ENCODE data around the gene ZNF432. TPM values are rescaled to one million over a fixed set of nuclear protein-coding genes. Genes with fewer than 3 reads are reported as not detected.

The ZNF432 gene
- total and polyA plus RNA-seq, 8 donors = 8.7 to 27.9 (median 24.5) TPM

DNA sequence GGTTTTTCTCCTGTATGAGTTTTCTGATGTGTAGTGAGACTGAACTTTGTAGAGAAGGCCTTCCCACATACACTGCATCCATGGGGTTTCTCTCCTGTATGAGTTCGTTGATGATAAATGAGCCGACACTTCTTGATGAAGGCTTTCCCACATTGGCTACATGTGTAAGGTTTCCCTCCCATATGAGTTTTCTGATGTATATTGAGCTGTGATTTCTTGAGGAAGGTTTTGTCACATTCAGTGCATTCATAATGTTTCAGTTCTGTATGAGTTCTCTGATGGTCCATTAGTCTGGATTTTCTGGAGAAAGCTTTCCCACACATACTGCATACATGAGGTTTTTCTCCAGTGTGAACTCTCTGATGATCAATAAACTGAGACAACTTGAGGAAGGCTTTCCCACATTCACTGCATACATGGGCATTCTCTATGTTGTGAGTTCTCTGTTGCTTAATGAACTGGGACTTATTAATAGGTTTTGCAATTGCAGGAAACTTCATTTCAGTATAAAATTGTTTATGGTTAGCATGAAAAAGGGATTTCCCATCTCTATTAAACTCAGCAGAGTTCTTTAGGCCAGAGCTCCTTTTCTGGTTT is 54.5 kb downstream of the ZNF432 start:
- ATAC-seq (no peak), DNase-seq (no peak)
- TF ChIP-seq, protein P1, sequence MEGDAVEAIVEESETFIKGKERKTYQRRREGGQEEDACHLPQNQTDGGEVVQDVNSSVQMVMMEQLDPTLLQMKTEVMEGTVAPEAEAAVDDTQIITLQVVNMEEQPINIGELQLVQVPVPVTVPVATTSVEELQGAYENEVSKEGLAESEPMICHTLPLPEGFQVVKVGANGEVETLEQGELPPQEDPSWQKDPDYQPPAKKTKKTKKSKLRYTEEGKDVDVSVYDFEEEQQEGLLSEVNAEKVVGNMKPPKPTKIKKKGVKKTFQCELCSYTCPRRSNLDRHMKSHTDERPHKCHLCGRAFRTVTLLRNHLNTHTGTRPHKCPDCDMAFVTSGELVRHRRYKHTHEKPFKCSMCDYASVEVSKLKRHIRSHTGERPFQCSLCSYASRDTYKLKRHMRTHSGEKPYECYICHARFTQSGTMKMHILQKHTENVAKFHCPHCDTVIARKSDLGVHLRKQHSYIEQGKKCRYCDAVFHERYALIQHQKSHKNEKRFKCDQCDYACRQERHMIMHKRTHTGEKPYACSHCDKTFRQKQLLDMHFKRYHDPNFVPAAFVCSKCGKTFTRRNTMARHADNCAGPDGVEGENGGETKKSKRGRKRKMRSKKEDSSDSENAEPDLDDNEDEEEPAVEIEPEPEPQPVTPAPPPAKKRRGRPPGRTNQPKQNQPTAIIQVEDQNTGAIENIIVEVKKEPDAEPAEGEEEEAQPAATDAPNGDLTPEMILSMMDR (IDR thresholded peaks at IDR 0.05) = no peak
- intact Hi-C loops (cut with DNase I) = no loop called here
- Histone ChIP-seq H3K36me3 (peaks cover 0 to 72% of the 10 kb centered on the region in 2 donors), H3K4me1 (no peaks in the 10 kb centered on the region), H3K9me3 (peaks cover 18 to 100% of the 10 kb centered on the region in 2 donors), H3K27ac (no peak overlapping the region), H3K4me3 (no peak overlapping the region), H3K27me3 (no peaks in the 10 kb centered on the region)

DNA sequence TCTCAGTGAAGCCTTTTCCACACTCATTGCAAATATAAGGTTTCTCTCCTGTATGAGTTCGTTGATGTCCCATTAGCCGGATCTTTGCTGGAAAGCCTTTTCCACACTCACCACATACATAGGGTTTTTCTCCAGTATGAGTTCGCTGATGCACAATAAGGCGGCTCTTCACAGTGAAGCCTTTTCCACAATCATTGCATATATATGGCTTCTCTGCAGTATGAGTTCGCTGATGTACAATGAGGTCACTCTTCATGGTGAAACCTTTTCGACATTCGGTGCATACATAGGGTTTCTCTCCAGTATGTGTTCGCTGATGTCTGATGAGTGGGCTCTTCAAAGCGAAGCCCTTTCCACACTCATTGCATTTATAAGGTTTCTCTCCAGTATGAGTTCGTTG is 55.2 kb downstream of the ZNF432 start:
- Histone ChIP-seq H3K9me3 (peaks cover 18 to 100% of the 10 kb centered on the region in 2 donors), H3K4me1 (no peaks in the 10 kb centered on the region), H3K4me3 (no peak overlapping the region), H3K27me3 (no peaks in the 10 kb centered on the region), H3K36me3 (peaks cover 0 to 65% of the 10 kb centered on the region in 2 donors), H3K27ac (no peak overlapping the region)
- ATAC-seq (no peak), DNase-seq (no peak)
- intact Hi-C loops (cut with DNase I) = no loop called here
- TF ChIP-seq, protein P1 (IDR thresholded peaks at IDR 0.05) = no peak

DNA sequence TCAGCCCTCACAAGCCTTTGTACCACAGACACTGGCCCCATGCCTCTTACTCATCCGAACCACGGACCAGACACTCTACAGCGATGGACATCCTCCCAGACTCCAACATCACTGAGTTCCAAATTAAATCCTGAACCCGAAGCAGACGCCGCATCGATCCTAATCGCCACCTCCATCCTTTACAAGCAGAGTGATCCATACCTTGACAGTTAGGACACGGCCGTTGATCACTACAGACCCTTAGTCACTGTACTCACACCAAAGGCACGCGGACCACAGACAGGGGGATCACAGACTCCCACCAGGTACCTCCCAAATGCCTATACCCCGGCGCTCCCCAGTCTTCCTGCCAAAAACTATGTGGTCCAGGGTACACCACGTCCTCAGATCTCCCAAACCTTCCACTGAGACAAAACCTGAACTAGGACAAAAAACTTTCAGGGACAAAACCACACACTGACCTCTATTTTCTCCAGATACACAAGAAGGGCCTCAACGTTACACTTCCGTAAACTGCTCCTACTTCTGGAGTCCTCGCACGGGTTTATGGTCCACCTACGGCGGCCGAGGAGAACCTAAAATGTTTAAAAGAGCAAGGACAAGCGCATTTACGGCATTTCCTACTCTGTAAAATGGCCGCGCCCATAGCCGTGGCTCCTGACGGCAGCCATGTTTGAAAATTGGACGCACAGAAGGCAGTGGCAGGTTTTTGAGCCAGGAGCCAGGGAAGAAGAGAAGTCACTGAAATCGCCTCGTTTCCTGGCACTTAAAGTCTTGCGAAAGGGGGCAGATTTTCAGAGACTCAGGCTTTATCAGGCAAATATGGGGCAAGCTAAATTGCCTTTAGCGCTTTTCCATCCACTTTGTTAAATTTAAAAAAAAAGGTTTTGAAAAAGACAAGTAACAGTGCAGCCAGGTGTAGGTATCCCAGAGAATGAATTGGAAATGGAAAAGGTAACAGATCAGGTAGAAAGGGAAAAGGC is 62.0 kb downstream of the ZNF432 start, which contains the start of gene ZNF350:
ZNF350 (minus strand) TSS at position 532 of the 983 bp plus-strand sequence. CDS start 12,480 bp downstream, outside the sequence.
- H3K27ac ChIP-seq = peak within 1 kb of the TSS; percentile 69 to 70
- H3K4me1 ChIP-seq = peaks cover 7 to 13% of the 10 kb centered on the region in 2 donors
- no peaks in the 10 kb centered on the region for H3K27me3 ChIP-seq
- DNase-seq = peak; percentile 91 to 96 (median 94)
- intact Hi-C loops (cut with DNase I) = no loop called here
- peaks cover 0 to 28% of the 10 kb centered on the region in 2 donors for H3K36me3 ChIP-seq
- TF ChIP-seq, protein P1 (IDR thresholded peaks at IDR 0.05) = no peak
- peaks cover 0 to 85% of the 10 kb centered on the region in 2 donors for H3K9me3 ChIP-seq
- peak within 1 kb of the TSS; percentile 77 to 78 for H3K4me3 ChIP-seq
- ATAC-seq = peak; percentile 100

DNA sequence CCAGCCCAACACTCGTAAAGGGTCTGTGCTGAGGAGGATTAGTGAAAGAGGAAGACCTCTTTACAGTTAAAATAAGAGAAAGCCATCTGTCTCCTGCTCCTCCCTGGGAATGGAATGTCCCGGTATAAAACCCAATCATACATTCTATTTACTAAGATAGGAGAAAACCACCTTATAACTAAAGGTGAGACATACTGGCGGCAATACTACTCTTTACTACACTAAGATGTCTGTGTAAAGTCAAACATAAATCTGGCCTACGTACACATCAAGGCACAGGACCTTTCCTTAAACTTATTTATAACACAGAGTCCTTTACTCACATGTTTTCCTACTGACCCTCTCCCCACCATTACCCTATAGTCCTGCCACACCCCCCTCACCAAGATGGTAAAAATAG is 65.3 kb downstream of the ZNF432 start:
- peaks cover 0 to 85% of the 10 kb centered on the region in 2 donors for H3K9me3 ChIP-seq
- DNase-seq = no peak
- intact Hi-C loops (cut with DNase I) = no loop called here
- peaks cover 7 to 23% of the 10 kb centered on the region in 2 donors for H3K4me1 ChIP-seq
- H3K36me3 ChIP-seq = peaks cover 0 to 54% of the 10 kb centered on the region in 2 donors
- TF ChIP-seq, protein P1 (IDR thresholded peaks at IDR 0.05) = no peak
- H3K27ac ChIP-seq = no peak overlapping the region
- ATAC-seq = no peak
- H3K4me3 ChIP-seq = no peak overlapping the region
- no peaks in the 10 kb centered on the region for H3K27me3 ChIP-seq

Other genes starting within 250 kb of the ZNF432 start
- 10 to 100 TPM in 1 of 2 donors, 1 to 10 TPM in 1; 8.5 to 11.8 TPM for gene ZNF577, start 160.9 kb downstream of the ZNF432 start, total RNA-seq
- 10 to 100 TPM; 42.5 to 50.9 (median 43.9) TPM for gene ZNF577, start 160.9 kb downstream of the ZNF432 start, polyA plus RNA-seq (ENCODE audit: insufficient read length in 6 of 6)
- 10 to 100 TPM in 1 of 2 donors, 1 to 10 TPM in 1; 8.7 to 11.9 TPM for gene ZNF649, start 143.8 kb downstream of the ZNF432 start, total RNA-seq
- 10 to 100 TPM; 24.0 to 29.6 (median 27.4) TPM for gene ZNF649, start 143.8 kb downstream of the ZNF432 start, polyA plus RNA-seq (ENCODE audit: insufficient read length in 6 of 6)
- 1 to 10 TPM; 7.0 to 7.7 TPM for gene ZNF613, start 121.4 kb downstream of the ZNF432 start, total RNA-seq
- 10 to 100 TPM; 11.5 to 15.5 (median 13.9) TPM for gene ZNF613, start 121.4 kb downstream of the ZNF432 start, polyA plus RNA-seq (ENCODE audit: insufficient read length in 6 of 6)
- gene ZNF350, start 62.0 kb downstream of the ZNF432 start, total RNA-seq = 10 to 100 TPM in 1 of 2 donors, 1 to 10 TPM in 1; 7.8 to 12.5 TPM
- 10 to 100 TPM; 17.5 to 25.8 (median 21.4) TPM for gene ZNF350, start 62.0 kb downstream of the ZNF432 start, polyA plus RNA-seq (ENCODE audit: insufficient read length in 6 of 6)
- gene ZNF615, start 40.6 kb downstream of the ZNF432 start, total RNA-seq = 1 to 10 TPM; 8.7 to 10.0 TPM
- 10 to 100 TPM; 20.1 to 27.0 (median 22.4) TPM for gene ZNF615, start 40.6 kb downstream of the ZNF432 start, polyA plus RNA-seq (ENCODE audit: insufficient read length in 6 of 6)
- gene ZNF614, start 20.5 kb downstream of the ZNF432 start, total RNA-seq = 1 to 10 TPM; 5.7 to 7.8 TPM
- 10 to 100 TPM; 17.9 to 22.4 (median 19.7) TPM for gene ZNF614, start 20.5 kb downstream of the ZNF432 start, polyA plus RNA-seq (ENCODE audit: insufficient read length in 6 of 6)
- 10 to 100 TPM; 21.0 to 22.2 TPM for gene ZNF841, start 46.9 kb upstream of the ZNF432 start, total RNA-seq
- gene ZNF841, start 46.9 kb upstream of the ZNF432 start, polyA plus RNA-seq (ENCODE audit: insufficient read length in 6 of 6) = 10 to 100 TPM; 25.8 to 35.4 (median 33.5) TPM
- gene ZNF616, start 91.1 kb upstream of the ZNF432 start, total RNA-seq = 10 to 100 TPM; 12.0 to 14.2 TPM
- gene ZNF616, start 91.1 kb upstream of the ZNF432 start, polyA plus RNA-seq (ENCODE audit: insufficient read length in 6 of 6) = 10 to 100 TPM; 19.8 to 26.0 (median 23.7) TPM
- gene ZNF836, start 122.8 kb upstream of the ZNF432 start, total RNA-seq = 10 to 100 TPM; 13.1 to 17.4 TPM
- 10 to 100 TPM; 19.8 to 25.1 (median 22.7) TPM for gene ZNF836, start 122.8 kb upstream of the ZNF432 start, polyA plus RNA-seq (ENCODE audit: insufficient read length in 6 of 6)
- gene PPP2R1A, start 141.2 kb upstream of the ZNF432 start, total RNA-seq = 100 to 1,000 TPM; 193 to 199 TPM
- 100 to 1,000 TPM; 313 to 346 (median 333) TPM for gene PPP2R1A, start 141.2 kb upstream of the ZNF432 start, polyA plus RNA-seq (ENCODE audit: insufficient read length in 6 of 6)
- gene ZNF766, start 220.7 kb upstream of the ZNF432 start, total RNA-seq = 10 to 100 TPM; 14.1 to 16.1 TPM
- 10 to 100 TPM; 16.4 to 22.8 (median 18.9) TPM for gene ZNF766, start 220.7 kb upstream of the ZNF432 start, polyA plus RNA-seq (ENCODE audit: insufficient read length in 6 of 6)
- 10 to 100 TPM; 10.7 to 12.1 TPM for gene ZNF480, start 248.3 kb upstream of the ZNF432 start, total RNA-seq
- 10 to 100 TPM; 13.4 to 15.2 (median 14.3) TPM for gene ZNF480, start 248.3 kb upstream of the ZNF432 start, polyA plus RNA-seq (ENCODE audit: insufficient read length in 6 of 6)

Measured in left lung (tissue), 10 donors.